ENCODE data around the gene NUAK1.

Gene NUAK1

DNA sequence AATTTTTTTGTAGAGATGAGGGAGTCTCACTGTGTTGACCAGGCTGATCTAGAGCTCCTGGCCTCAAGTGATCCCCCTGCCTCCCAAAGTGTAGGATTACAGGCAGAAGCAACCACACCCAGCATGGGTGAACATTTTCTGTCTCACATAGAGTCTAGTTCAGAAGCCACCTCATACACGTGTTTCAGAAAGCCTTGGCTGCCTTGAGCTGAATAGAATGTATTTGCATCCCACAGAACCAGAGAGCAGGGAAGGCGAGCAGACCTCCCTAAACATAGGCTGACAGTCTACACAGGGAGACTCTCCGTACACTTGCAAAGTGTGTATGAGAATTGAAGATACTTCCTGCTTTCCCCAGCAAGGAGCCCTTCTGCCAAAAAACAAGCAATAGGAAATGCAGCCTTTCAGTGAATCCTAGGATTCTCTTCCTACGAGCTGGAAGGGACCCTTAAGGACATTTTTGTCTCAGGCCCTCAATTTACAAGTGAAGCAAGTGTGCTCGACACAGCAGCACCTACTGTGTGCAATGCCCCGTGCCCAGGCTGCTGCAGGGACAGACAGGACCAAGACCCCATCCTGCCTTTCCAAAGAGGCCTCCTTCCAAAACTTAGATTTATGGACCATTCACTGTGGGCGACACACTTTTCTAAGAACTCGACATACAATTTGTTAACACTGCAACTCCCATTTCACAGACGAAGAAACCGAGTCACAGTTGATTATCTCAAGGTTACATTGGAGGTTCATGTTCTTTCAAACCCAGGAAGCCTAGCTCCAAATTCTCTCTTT, 11.2 kb downstream of the NUAK1 start:
- in situ Hi-C loops (cut with MboI; ENCODE audit: low sequenced_read_pairs, unreplicated experiment) = loop anchor here (25.0 kb wide), 1 partner anchor 415 kb away; no protein-coding TSS in a partner anchor
- DNase-seq (ENCODE audit: low spot score) = no peak
- TF ChIP-seq, protein P1, sequence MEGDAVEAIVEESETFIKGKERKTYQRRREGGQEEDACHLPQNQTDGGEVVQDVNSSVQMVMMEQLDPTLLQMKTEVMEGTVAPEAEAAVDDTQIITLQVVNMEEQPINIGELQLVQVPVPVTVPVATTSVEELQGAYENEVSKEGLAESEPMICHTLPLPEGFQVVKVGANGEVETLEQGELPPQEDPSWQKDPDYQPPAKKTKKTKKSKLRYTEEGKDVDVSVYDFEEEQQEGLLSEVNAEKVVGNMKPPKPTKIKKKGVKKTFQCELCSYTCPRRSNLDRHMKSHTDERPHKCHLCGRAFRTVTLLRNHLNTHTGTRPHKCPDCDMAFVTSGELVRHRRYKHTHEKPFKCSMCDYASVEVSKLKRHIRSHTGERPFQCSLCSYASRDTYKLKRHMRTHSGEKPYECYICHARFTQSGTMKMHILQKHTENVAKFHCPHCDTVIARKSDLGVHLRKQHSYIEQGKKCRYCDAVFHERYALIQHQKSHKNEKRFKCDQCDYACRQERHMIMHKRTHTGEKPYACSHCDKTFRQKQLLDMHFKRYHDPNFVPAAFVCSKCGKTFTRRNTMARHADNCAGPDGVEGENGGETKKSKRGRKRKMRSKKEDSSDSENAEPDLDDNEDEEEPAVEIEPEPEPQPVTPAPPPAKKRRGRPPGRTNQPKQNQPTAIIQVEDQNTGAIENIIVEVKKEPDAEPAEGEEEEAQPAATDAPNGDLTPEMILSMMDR (IDR thresholded peaks at IDR 0.05; ENCODE audit: borderline replicate concordance, control extremely low read depth, extremely low read depth, insufficient read depth, missing control alignments) = no peak

- in situ Hi-C loops (cut with MboI; ENCODE audit: low sequenced_read_pairs, unreplicated experiment) = loop anchor here (25.0 kb wide), 1 partner anchor 414 kb away; no protein-coding TSS in a partner anchor
- TF ChIP-seq, protein P1 (IDR thresholded peaks at IDR 0.05; ENCODE audit: borderline replicate concordance, control extremely low read depth, extremely low read depth, insufficient read depth, missing control alignments) = no peak
These were observed 12.1 kb downstream of the NUAK1 start for GRCh38 chr12:106126441-106127337.

DNA sequence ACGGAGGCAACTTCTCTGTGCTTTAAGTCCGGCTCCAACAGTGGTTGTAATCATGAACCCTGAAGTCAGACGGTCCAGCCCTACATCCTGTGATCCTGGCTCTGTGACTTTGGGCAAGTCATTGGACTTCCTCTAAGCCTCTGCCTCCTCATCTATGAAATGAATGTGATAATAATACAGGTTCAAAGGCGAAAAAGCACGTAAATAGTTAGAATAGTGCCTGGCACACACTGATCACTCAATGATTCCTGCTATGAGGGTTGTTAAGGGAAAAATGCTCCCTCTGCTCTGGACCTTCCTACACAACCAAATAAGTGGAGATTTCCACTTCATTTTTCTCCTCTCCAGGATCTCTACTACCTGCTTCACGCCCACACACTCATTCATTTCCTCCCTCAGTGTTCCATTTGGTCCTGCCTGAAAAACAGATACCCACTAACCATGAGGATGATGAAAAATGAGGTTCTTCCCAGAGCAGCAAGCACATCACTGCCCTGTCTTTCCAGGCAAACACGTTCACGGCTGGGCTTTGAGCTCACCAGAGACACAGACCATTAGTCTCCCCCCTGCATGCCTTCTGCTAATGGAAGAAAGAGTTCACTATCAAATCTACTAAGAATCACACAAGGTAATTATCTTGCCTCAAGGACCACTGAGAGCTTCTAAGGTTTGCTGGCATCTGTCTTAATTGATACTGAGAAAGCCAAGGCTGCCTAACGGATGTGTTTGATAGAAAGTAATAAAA, 13.2 kb downstream of the NUAK1 start:
- in situ Hi-C loops (cut with MboI; ENCODE audit: low sequenced_read_pairs, unreplicated experiment) = loop anchor here (25.0 kb wide), 1 partner anchor 413 kb away; no protein-coding TSS in a partner anchor
- no peak for DNase-seq (ENCODE audit: low spot score)
- TF ChIP-seq, protein P1 (IDR thresholded peaks at IDR 0.05; ENCODE audit: borderline replicate concordance, control extremely low read depth, extremely low read depth, insufficient read depth, missing control alignments) = no peak

More at GRCh38 chr12:106126441-106127337, 12.1 kb downstream of the NUAK1 start:
- DNase-seq (ENCODE audit: low spot score) = no peak

DNA sequence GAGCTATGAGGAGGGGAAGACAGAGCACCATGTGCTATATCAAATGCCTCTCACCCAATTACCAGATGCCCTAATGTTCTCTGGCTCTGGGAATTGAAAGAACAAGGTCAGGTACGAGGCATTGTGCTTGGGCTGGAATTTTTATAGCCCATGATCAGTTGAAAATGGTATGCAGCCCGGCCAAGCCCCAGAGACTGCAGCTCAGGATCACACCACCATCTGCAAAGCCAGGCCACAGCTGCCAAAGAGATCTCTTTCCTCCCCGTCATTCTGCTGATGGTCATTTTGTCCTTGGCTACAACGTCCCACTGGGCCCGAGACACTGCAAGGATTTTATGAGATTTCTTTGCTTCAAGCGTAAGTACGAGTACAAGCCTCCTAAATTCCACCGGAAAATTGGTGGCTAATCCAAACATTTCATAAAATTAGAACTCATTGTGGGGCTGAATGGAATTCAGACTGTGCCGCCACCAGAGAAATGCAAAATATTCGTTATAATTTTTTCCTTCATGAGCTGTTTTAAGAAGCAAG, 15.1 kb downstream of the NUAK1 start:
- in situ Hi-C loops (cut with MboI; ENCODE audit: low sequenced_read_pairs, unreplicated experiment) = no loop called here
- TF ChIP-seq, protein P1 (IDR thresholded peaks at IDR 0.05; ENCODE audit: borderline replicate concordance, control extremely low read depth, extremely low read depth, insufficient read depth, missing control alignments) = no peak
- no peak for DNase-seq (ENCODE audit: low spot score)

DNA sequence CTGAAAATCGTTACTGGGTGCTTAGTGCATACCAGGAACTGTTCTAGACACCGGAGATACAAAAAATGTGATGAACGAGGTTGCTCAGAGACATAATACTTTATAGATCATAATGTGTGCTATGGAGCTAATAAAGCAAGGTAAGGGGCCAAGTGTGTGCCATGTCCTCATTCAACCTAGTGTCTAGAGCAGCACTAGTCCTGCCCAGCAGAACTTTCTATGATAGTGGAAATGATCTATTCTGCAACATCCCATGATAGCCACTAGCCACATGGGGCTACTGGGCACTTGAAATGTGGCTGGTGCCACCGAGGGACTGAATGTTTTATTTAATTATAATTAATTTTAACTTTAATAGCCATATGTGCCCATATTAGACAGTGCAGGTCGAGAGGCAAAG, 15.6 kb downstream of the NUAK1 start:
- in situ Hi-C loops (cut with MboI; ENCODE audit: low sequenced_read_pairs, unreplicated experiment) = no loop called here
- TF ChIP-seq, protein P1 (IDR thresholded peaks at IDR 0.05; ENCODE audit: borderline replicate concordance, control extremely low read depth, extremely low read depth, insufficient read depth, missing control alignments) = no peak
- no peak for DNase-seq (ENCODE audit: low spot score)
